HuH-7.5 (cell line): ENCODE measurements around the gene FOXJ1.

Source experiments
- DNase-seq: peaks from one replicate; pipeline ENCODE4 v3.0.0; 2011; ENCODE audit warnings: low spot score

Gene FOXJ1

GRCh38 chr17:76123749-76124581, 17.1 kb downstream of the FOXJ1 start:
- DNase-seq, result peak; percentile 7

- no peak for DNase-seq
These were observed 17.9 kb downstream of the FOXJ1 start for GRCh38 chr17:76123191-76123499.

- DNase-seq, result peak; percentile 6
These were observed 18.4 kb downstream of the FOXJ1 start for GRCh38 chr17:76122431-76123190.

DNA sequence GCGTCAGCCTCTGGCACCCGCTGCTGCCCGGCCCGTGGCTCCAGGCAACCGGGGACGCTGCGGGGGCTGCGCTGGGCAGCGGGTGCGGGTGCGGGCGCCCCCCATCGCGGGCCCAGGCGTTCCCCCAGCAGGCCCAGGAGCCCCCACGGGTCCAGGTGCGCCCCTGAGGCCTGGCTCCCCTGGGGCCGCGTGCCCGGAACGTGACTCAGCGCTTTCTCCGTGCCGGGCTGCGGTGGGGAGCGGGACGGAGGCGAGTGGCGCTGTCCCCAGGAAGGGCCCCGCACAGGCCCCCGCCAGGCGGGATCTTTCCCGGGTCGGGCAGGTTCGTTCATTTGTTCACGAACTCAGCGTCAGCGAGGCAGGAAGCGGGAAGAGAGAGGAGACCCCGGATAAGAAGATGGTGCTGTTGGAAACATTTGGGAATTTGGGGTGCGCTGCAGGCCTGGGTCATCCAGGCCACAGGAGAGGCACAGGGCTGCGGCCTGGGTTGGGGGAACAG, 19.1 kb downstream of the FOXJ1 start:
- peak; percentile 6 for DNase-seq

GRCh38 chr17:76120658-76121008, 20.4 kb downstream of the FOXJ1 start:
- no peak for DNase-seq

- no peak for DNase-seq
These were observed 21.4 kb downstream of the FOXJ1 start for GRCh38 chr17:76119409-76120371.

DNA sequence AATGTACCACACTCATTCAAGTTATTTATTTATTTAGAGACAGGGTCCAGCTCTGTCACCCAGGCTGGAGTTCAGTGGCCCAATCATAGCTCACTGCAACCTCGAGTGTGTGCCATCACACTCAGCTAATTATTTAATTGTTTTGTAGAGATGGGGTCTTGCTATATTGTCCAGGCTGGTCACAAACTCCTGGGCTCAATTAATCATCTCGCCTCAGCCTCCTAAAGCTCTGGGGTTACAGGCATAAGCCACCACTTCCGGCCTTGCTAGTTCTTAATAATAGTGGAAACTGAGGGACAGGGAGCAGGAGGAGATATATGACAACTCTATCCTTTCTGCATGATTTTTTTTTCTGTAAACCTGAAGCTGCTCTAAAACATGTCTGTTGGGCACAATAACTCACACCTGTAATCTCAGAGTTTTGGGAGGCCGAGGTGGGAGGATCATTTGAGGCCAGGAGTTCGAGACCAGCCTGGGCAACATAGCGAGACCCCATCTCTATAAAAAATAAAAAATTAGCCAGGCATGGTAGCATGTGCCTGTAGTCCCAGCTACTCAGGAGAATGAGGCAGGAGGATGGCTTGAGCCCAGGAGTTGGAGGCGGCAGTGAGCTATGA, 25.8 kb downstream of the FOXJ1 start:
- DNase-seq, result no peak

DNA sequence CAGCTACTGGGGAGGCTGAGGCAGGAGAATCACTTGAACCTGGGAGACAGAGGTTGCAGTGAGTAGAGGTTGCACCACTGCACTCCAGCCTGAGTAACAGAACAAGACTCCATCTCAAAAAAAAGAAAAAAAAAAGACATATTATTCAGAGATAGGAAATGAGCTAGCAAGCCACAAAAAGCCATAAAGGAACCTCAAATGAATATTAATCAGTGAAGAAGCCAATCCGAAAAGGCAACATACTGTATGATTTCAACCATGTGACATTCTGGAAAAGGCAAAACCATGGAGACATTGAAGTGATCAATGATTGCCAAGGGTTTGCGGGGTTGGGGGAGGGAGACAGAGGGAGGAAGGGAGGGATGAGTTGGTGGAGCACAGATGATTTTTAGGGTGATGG, 29.1 kb downstream of the FOXJ1 start:
- no peak for DNase-seq

DNA sequence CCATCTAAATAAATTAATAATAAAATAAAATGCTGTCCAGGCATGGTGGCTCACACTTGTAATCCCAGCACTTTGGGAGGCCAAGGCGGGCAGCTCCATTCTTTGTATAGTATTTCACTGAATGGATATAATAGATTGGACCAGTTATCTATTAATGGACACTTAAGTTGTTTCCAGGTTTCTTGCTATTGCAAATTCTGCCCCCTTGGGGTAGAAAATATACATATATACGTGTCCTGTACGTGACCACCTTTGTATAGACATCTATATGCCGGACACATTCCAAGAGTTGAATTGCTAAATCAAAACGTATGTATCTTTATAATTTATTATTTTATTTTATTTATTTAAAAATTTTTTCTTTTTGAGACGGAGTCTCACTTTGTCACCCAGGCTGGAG, 33.5 kb downstream of the FOXJ1 start:
- DNase-seq, result no peak

GRCh38 chr17:76106703-76107102, 34.3 kb downstream of the FOXJ1 start:
- DNase-seq, result no peak

- DNase-seq, result no peak
These were observed 36.2 kb downstream of the FOXJ1 start for GRCh38 chr17:76104896-76105231.

DNA sequence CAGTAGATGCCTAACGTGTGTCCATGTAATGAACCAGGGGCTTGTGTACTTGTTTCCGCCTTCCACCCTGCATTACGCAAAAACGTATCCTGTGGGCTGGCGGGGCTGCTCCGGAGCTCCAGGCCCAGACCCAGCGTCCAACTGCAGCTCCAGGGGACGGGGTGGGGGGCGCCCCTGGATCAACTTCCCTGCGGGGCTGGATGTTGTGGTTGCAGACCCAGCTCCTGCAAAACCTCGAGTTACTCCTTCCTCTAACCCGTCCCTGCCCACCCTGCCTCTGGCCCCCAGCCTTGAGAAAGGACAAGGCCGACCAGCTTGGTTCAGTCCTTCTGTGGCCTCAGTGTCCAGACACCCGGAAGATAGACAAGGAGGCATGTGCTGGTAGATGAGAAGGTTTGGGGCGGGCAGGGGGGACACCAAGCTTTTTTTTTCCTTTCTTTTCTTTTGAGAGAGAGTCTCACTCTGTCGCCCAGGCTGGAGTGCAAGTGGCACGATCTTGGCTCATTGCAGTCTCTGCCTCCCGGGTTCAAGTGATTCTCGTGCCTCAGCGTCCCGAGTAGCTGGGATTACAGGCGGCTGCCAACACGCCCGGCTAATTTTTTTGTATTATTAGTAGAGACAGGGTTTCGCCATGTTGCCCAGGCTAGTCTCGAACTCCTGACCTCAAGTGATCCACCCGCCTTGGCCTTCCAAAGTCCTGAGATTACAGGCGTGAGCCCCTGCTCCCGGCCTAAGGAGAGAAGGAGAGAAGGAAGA, 36.7 kb downstream of the FOXJ1 start:
- no peak for DNase-seq

DNA sequence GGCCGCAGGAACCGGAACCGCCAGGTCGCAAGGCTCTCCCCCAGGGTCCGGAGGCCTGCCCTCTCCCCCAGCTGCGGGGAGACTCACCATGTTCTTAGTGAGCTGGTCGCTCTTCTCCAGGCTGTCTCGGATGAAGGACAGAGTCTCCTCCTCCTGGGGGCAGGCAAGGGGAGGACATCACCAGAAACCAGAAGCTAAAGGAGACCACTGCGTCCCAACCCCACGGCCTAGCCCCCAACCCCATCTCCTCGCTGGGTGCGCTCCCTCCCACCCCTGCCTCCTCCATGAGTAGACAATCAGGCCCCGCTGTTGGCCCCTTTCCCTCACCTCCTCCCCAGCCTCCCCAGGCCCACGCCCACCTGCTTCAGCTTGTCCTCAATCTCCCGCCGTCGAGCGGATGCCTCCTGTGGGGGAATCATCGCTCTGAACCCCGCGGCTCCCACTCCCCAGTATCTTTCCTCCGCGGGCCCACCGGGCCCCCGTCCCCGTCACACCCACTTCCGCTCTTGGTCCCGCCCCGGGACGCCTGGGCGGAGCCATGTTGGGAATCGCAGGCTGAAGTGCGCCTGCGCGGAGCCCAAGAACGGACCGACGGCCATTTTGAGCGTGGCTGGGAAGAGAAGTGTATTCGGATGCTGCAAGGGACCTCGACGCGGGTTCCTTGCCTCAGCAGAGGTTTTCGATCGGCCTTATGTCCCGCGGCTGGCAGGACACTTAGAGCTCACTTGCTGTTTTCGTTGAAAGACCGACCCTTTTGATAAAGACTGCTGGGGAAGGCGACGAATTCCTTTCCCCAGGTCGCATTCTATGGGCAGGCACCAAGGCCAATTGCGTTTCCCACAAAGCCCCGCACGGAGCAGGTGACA, 37.5 kb downstream of the FOXJ1 start, which contains the start of gene EXOC7:
EXOC7 (minus strand) TSS at position 514 of the 866 bp plus-strand sequence; CDS start at position 419, 95 bp downstream.
- DNase-seq, result peak; percentile 87

- DNase-seq, result no peak
These were observed 38.1 kb downstream of the FOXJ1 start for GRCh38 chr17:76102944-76103273.

DNA sequence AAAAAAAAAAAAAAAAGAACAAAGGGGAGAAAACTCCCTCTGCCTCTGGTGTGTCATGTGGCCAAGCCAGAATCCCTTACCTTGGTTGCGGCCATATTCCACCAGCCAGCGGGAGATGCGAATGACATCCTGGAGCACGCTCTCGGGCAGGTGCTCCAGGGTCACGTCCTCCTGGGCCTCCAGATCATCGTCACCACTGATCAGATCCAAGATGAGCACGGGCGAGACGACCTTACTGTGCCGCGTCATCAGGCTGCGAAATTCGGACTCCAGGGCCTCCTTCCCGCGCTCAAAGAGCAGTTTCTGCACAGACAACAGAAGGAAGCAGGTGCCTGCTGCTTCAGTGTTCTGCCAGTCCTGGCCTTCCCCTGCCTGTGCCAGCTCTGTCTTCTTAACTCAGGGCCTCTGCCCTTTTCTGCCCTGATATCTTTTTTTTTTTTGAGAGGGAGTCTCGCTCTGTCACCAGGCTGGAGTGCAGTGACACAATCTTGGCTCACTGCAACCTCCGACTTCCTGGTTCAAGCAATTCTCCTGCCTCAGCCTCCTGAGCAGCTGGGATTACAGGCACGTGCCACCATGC, 43.2 kb downstream of the FOXJ1 start:
- DNase-seq, result no peak

GRCh38 chr17:76095943-76096342, 45.1 kb downstream of the FOXJ1 start:
- DNase-seq, result no peak

DNA sequence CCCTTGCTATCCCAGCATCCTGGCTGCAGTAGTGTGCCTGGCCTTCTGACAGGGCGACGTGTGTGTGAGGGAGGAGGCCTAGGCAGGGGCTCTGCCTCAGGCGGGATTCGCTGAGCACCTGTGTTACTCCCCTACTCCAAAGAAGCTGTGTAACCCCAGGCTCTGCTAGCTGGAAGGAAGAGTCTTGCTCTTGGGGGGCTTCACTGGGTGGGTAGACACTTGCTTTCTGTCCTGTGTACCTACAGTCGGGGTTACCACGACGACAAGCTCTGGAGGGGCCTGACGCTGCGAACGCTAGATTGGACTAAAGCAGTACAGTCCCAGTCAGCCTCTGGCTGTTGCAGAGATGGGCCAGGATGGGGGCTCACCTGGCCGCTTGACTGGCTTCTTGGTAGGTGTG, 47.0 kb downstream of the FOXJ1 start:
- no peak for DNase-seq

GRCh38 chr17:76092526-76093413, 48.3 kb downstream of the FOXJ1 start:
- DNase-seq, result no peak
